Activated CD4-positive, alpha-beta memory T cell treated with anti-CD3 and anti-CD28 coated beads, Interleukin-2, amount 10 ng/mL, durations not matched to agents 7 days and 5 days (primary cell): ENCODE results near the gene TECPR2. TPM values are rescaled to one million over a fixed set of nuclear protein-coding genes. Genes with fewer than 3 reads are reported as not detected.
"Not testable (repeated sequence)": the region's sequence is repeated elsewhere in the genome, so short reads cannot be mapped to it uniquely, and the experiment has no call there.

ENCODE experiments used
- CTCF ChIA-PET: fragments of 350-600 bp; sonication (Branson Sonifier 250); formaldehyde crosslinking; loops from one replicate; lab custom pipeline; 2021; ENCODE audit warnings: antibody characterized with exemption, inconsistent platforms; lab: Charles Lee
- POLR2A ChIA-PET: fragments of 350-600 bp; sonication (Branson Sonifier 250); formaldehyde crosslinking; loops from one replicate; lab custom pipeline; 2021; ENCODE audit warnings: antibody characterized with exemption; lab: Charles Lee
- DNase-seq: peaks from one replicate; pipeline ENCODE4 v3.0.0-alpha.2; 2020
- H3K27ac Mint-ChIP-seq: one replicate; pipeline ENCODE4 v1.8.0; 2021; ENCODE audit warnings: mild to moderate bottlenecking, mixed read lengths
- H3K27me3 Mint-ChIP-seq: one replicate; pipeline ENCODE4 v1.8.0; 2021; ENCODE audit warnings: mixed read lengths
- H3K36me3 Mint-ChIP-seq: one replicate; pipeline ENCODE4 v1.8.0; 2021; ENCODE audit warnings: low read depth, mixed read lengths
- H3K4me1 Mint-ChIP-seq: one replicate; pipeline ENCODE4 v1.8.0; 2021; ENCODE audit warnings: mixed read lengths
- H3K4me3 Mint-ChIP-seq: one replicate; pipeline ENCODE4 v1.8.0; 2021; ENCODE audit warnings: mild to moderate bottlenecking, mixed read lengths
- H3K9me3 Mint-ChIP-seq: one replicate; pipeline ENCODE4 v1.8.0; 2021; ENCODE audit warnings: mixed read lengths
- total RNA-seq, 2 experiments: library from RNA; stranded (reverse); gene quantifications; one replicate each; pipeline ENCODE4 v1.2.3, GENCODE V29; 2021

Gene TECPR2
- total RNA-seq, 2 experiments from 2014 or later, result 12.3 to 12.5 TPM

DNA sequence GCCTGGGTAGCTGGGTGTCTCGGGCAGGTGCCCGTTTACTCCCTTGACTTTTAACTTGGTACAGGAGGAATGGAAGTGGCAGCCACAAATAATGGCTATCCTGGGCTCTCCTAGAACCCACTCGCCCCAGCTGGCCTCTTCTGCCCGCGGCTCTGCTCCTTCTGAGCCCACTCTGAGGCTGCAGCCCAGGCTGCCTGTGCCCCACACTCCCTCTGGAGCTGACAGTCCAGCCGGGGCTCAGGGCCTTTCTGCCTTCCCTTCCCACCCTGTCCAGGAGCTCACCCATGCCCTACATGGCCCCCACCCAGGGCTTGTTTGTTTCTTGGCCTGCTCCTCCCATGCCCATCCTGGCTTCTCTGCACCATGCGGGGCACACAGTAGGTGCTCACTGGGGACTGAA is 27.6 kb upstream of the TECPR2 start:
- peaks cover 16% of the 10 kb centered on the region for H3K4me1 Mint-ChIP-seq
- no peak overlapping the region for H3K4me3 Mint-ChIP-seq
- POLR2A ChIA-PET, result interaction anchor here (1.5 to 2.2 kb wide), 3 partner anchors 13 to 27 kb away, joined by 5 to 8 read pairs (median 6); no protein-coding TSS in a partner anchor
- CTCF ChIA-PET, result no interaction called here
- H3K9me3 Mint-ChIP-seq, result no peaks in the 10 kb centered on the region
- H3K27me3 Mint-ChIP-seq, result no peaks in the 10 kb centered on the region
- H3K36me3 Mint-ChIP-seq, result peaks cover 31% of the 10 kb centered on the region
- H3K27ac Mint-ChIP-seq, result peak overlapping the region; percentile 40
- no peak for DNase-seq

GRCh38 chr14:102338724-102339123 is 24.0 kb upstream of the TECPR2 start:
- no peak overlapping the region for H3K4me3 Mint-ChIP-seq
- no peak overlapping the region for H3K27ac Mint-ChIP-seq
- POLR2A ChIA-PET, result interaction anchor here (1.6 kb wide), 1 partner anchor 20 kb away, joined by 3 read pairs; the partner anchor contains the start of gene ZNF839
- DNase-seq, result no peak
- no peaks in the 10 kb centered on the region for H3K9me3 Mint-ChIP-seq
- no peaks in the 10 kb centered on the region for H3K27me3 Mint-ChIP-seq
- H3K4me1 Mint-ChIP-seq, result peaks cover 16% of the 10 kb centered on the region
- peaks cover 40% of the 10 kb centered on the region for H3K36me3 Mint-ChIP-seq
- CTCF ChIA-PET, result no interaction called here

DNA sequence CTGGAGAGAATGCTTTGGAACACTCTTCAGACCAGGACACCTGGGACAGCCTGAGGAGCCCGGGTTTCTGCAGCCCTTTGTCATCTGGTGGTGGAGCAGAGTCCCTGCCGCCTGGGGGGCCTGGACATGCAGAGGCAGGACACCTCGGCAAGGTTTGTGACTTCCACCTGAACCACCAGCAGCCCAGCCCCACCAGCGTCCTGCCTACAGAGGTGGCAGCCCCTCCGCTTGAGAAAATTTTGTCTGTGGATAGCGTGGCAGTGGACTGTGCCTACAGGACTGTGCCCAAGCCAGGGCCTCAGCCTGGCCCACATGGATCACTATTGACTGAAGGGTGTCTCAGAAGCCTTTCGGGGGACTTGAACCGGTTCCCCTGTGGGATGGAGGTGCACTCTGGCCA is 21.2 kb upstream of the TECPR2 start:
- H3K27me3 Mint-ChIP-seq, result no peaks in the 10 kb centered on the region
- CTCF ChIA-PET, result no interaction called here

GRCh38 chr14:102342238-102342637 is 20.5 kb upstream of the TECPR2 start:
- POLR2A ChIA-PET, result interaction anchor here (0.6 to 1.3 kb wide), 2 partner anchors 20 to 166 kb away, joined by 3 to 4 read pairs; partner anchors contain the start of genes CINP and TECPR2

More for the DNA sequence above, 21.2 kb upstream of the TECPR2 start:
- Mint-ChIP-seq H3K9me3 (no peaks in the 10 kb centered on the region), H3K4me1 (peaks cover 2% of the 10 kb centered on the region), H3K27ac (no peak overlapping the region), H3K4me3 (no peak overlapping the region), H3K36me3 (peaks cover 36% of the 10 kb centered on the region)
- DNase-seq, result no peak
- POLR2A ChIA-PET, result interaction anchor here (1.3 kb wide), 1 partner anchor 21 kb away, joined by 4 read pairs; the partner anchor contains the start of genes CINP and TECPR2

GRCh38 chr14:102344084-102344483 is 18.7 kb upstream of the TECPR2 start:
- POLR2A ChIA-PET, result no interaction called here
- Mint-ChIP-seq H3K9me3 (no peaks in the 10 kb centered on the region), H3K27me3 (no peaks in the 10 kb centered on the region), H3K36me3 (peaks cover 35% of the 10 kb centered on the region), H3K4me3 (no peak overlapping the region), H3K27ac (no peak overlapping the region), H3K4me1 (no peaks in the 10 kb centered on the region)
- CTCF ChIA-PET, result no interaction called here
- no peak for DNase-seq

More at GRCh38 chr14:102342238-102342637, 20.5 kb upstream of the TECPR2 start:
- Mint-ChIP-seq H3K4me1 (no peaks in the 10 kb centered on the region), H3K27ac (no peak overlapping the region), H3K27me3 (no peaks in the 10 kb centered on the region), H3K9me3 (no peaks in the 10 kb centered on the region), H3K4me3 (no peak overlapping the region), H3K36me3 (peaks cover 31% of the 10 kb centered on the region)
- DNase-seq, result no peak
- CTCF ChIA-PET, result no interaction called here

GRCh38 chr14:102344485-102344884 is 18.3 kb upstream of the TECPR2 start:
- ChIA-PET POLR2A (interaction anchor here (0.8 kb wide), 1 partner anchor 18 kb away, joined by 3 read pairs; the partner anchor contains the start of genes CINP and TECPR2), CTCF (no interaction called here)
- Mint-ChIP-seq H3K4me3 (no peak overlapping the region), H3K9me3 (no peaks in the 10 kb centered on the region), H3K27me3 (no peaks in the 10 kb centered on the region), H3K4me1 (no peaks in the 10 kb centered on the region), H3K27ac (no peak overlapping the region), H3K36me3 (peaks cover 39% of the 10 kb centered on the region)
- no peak for DNase-seq

DNA sequence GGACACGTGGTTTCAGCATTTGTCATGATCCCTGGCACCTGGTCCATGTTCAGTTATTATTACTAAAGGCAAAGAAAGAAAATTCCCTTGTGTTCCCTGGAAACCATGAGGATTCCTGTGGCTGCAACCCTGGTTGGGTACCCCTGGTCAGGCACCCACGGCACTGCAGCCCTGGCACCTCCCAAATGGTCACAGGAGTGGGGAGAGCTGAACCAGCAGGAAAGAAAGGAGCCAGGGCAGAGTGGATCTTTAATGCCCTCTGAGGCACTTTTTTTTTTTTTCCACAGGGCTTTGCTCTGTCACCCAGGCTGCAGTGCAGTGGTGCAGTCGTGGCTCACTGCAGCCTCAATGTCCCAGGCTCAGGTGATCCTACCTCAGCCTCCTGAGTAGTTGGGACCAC is 17.5 kb upstream of the TECPR2 start:
- no peak overlapping the region for H3K4me3 Mint-ChIP-seq
- no peaks in the 10 kb centered on the region for H3K4me1 Mint-ChIP-seq
- no peaks in the 10 kb centered on the region for H3K9me3 Mint-ChIP-seq
- H3K36me3 Mint-ChIP-seq, result peaks cover 46% of the 10 kb centered on the region
- H3K27ac Mint-ChIP-seq, result no peak overlapping the region
- DNase-seq, result no peak
- H3K27me3 Mint-ChIP-seq, result no peaks in the 10 kb centered on the region
- ChIA-PET POLR2A (interaction anchor here (0.8 kb wide), 1 partner anchor 17 kb away, joined by 3 read pairs; the partner anchor contains the start of genes CINP and TECPR2), CTCF (no interaction called here)

DNA sequence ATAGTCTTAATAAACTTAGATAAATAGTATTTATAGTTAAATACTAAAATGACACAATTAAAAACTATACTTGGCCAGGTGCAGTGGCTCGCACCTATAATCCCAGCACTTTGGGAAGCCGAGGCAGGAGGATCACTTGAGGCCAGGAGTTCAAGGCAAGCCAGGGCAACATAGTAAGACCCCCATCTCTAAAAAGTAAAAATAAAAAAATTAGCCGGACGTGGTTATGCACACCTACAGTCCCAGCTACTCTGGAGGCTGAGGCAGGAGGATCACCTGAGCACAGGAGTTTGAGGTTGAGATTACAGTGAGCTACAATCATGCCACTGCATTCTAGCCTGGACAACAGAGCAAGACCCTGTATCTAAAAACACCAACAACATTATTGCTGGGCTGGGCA is 16.1 kb upstream of the TECPR2 start:
- no peak overlapping the region for H3K4me3 Mint-ChIP-seq
- H3K27me3 Mint-ChIP-seq, result no peaks in the 10 kb centered on the region
- no peak overlapping the region for H3K27ac Mint-ChIP-seq
- DNase-seq, result no peak
- no peaks in the 10 kb centered on the region for H3K9me3 Mint-ChIP-seq
- H3K36me3 Mint-ChIP-seq, result peaks cover 44% of the 10 kb centered on the region
- CTCF ChIA-PET, result no interaction called here
- POLR2A ChIA-PET, result no interaction called here
- H3K4me1 Mint-ChIP-seq, result no peaks in the 10 kb centered on the region

- DNase-seq, result no peak
- Mint-ChIP-seq H3K4me3 (no peak overlapping the region), H3K9me3 (no peaks in the 10 kb centered on the region), H3K4me1 (no peaks in the 10 kb centered on the region), H3K36me3 (peaks cover 42% of the 10 kb centered on the region), H3K27ac (no peak overlapping the region), H3K27me3 (no peaks in the 10 kb centered on the region)
- ChIA-PET POLR2A (interaction anchor here (1.6 kb wide), 1 partner anchor 14 kb away, joined by 9 read pairs; the partner anchor contains the start of genes CINP and TECPR2), CTCF (interaction anchor here (0.8 kb wide), 1 partner anchor 29 kb away, joined by 3 read pairs; the partner anchor contains the start of gene ZNF839)
Observed at GRCh38 chr14:102348376-102348775, 14.4 kb upstream of the TECPR2 start.

GRCh38 chr14:102351023-102351422 is 11.7 kb upstream of the TECPR2 start:
- no peak for DNase-seq
- Mint-ChIP-seq H3K36me3 (peaks cover 48% of the 10 kb centered on the region), H3K4me1 (no peaks in the 10 kb centered on the region), H3K27me3 (no peaks in the 10 kb centered on the region), H3K27ac (no peak overlapping the region), H3K9me3 (no peaks in the 10 kb centered on the region), H3K4me3 (no peak overlapping the region)
- ChIA-PET POLR2A (interaction anchor here (1.0 kb wide), 1 partner anchor 11 kb away, joined by 3 read pairs; the partner anchor contains the start of genes CINP and TECPR2), CTCF (interaction anchor here (0.6 kb wide), 2 partner anchors 18 to 34 kb away, joined by 3 read pairs; no protein-coding TSS in a partner anchor)

- H3K27ac Mint-ChIP-seq, result not testable (repeated sequence)
Observed at GRCh38 chr14:102351593-102351992, 11.1 kb upstream of the TECPR2 start.

GRCh38 chr14:102352213-102352612 is 10.5 kb upstream of the TECPR2 start:
- Mint-ChIP-seq H3K4me1 (no peaks in the 10 kb centered on the region), H3K9me3 (no peaks in the 10 kb centered on the region), H3K27me3 (no peaks in the 10 kb centered on the region), H3K27ac (no peak overlapping the region), H3K36me3 (peaks cover 53% of the 10 kb centered on the region), H3K4me3 (no peak overlapping the region)
- no peak for DNase-seq
- ChIA-PET POLR2A (no interaction called here), CTCF (no interaction called here)

More at GRCh38 chr14:102351593-102351992, 11.1 kb upstream of the TECPR2 start:
- H3K27me3 Mint-ChIP-seq, POLR2A ChIA-PET, CTCF ChIA-PET, DNase-seq, H3K9me3 Mint-ChIP-seq, H3K4me1 Mint-ChIP-seq, H3K4me3 Mint-ChIP-seq: not testable (repeated sequence)
- peaks cover 49% of the 10 kb centered on the region for H3K36me3 Mint-ChIP-seq

GRCh38 chr14:102353126-102353619 is 9.6 kb upstream of the TECPR2 start:
- CTCF ChIA-PET, result no interaction called here
- H3K27me3 Mint-ChIP-seq, result no peaks in the 10 kb centered on the region
- peaks cover 55% of the 10 kb centered on the region for H3K36me3 Mint-ChIP-seq
- POLR2A ChIA-PET, result no interaction called here
- no peak overlapping the region for H3K27ac Mint-ChIP-seq
- DNase-seq, result no peak
- no peaks in the 10 kb centered on the region for H3K9me3 Mint-ChIP-seq
- H3K4me1 Mint-ChIP-seq, result no peaks in the 10 kb centered on the region
- no peak overlapping the region for H3K4me3 Mint-ChIP-seq
